ENCODE measurements around the gene SLCO3A1.

The SLCO3A1 gene

GRCh38 chr15:91872356-91873137, 19.0 kb downstream of the SLCO3A1 start:
- H2BK15ac ChIP-seq (replicated peaks; ENCODE audit: low read depth), result no peak overlapping the region
- H3K4ac ChIP-seq (ENCODE audit: low read depth, low read length), result no peak overlapping the region
- no peaks in the 10 kb centered on the region for H3K79me2 ChIP-seq (ENCODE audit: control insufficient read depth, insufficient read depth, low read length)
- no peaks in the 10 kb centered on the region for H3K79me1 ChIP-seq (ENCODE audit: low read length)
- no peak overlapping the region for H3K27ac ChIP-seq (ENCODE audit: low read depth, low read length)
- DNase-seq, result no peak
- no peak overlapping the region for H2BK120ac ChIP-seq (ENCODE audit: low read depth, low read length)
- H3K4me3 ChIP-seq (ENCODE audit: low read length), result no peak overlapping the region
- no peaks in the 10 kb centered on the region for H3K27me3 ChIP-seq (ENCODE audit: insufficient read depth, low read length, poor library complexity)
- no peak overlapping the region for H2BK5ac ChIP-seq (ENCODE audit: low read length)
- H2AK5ac ChIP-seq (ENCODE audit: low read length), result no peak overlapping the region
- H3K4me1 ChIP-seq (ENCODE audit: control insufficient read depth, low read depth, low read length), result no peaks in the 10 kb centered on the region
- WGBS (ENCODE audit: extremely low coverage, insufficient coverage, low lambda C conversion rate), result no CpG with 5 or more reads among the region's 15 CpGs
- H3K18ac ChIP-seq (ENCODE audit: low read length), result no peak overlapping the region
- H4K8ac ChIP-seq (ENCODE audit: low read depth, low read length), result no peak overlapping the region
- H3K23ac ChIP-seq (ENCODE audit: low read length), result no peak overlapping the region
- H3K9ac ChIP-seq (ENCODE audit: low read length), result no peak overlapping the region
- no peaks in the 10 kb centered on the region for H3K36me3 ChIP-seq (ENCODE audit: control insufficient read depth, insufficient read depth, low read length)
- H4K5ac ChIP-seq (ENCODE audit: low read length), result no peak overlapping the region
- no peak overlapping the region for H3K56ac ChIP-seq (ENCODE audit: low read length)
- no peak overlapping the region for H3K4me2 ChIP-seq (ENCODE audit: low read length)

GRCh38 chr15:91873138-91873536, 19.6 kb downstream of the SLCO3A1 start:
- H2BK120ac ChIP-seq (ENCODE audit: low read depth, low read length), result no peak overlapping the region
- H3K4me1 ChIP-seq (ENCODE audit: control insufficient read depth, low read depth, low read length), result no peaks in the 10 kb centered on the region
- no peak overlapping the region for H3K18ac ChIP-seq (ENCODE audit: low read length)
- no peak for DNase-seq
- no peak overlapping the region for H3K23ac ChIP-seq (ENCODE audit: low read length)
- H3K56ac ChIP-seq (ENCODE audit: low read length), result no peak overlapping the region
- WGBS (ENCODE audit: extremely low coverage, insufficient coverage, low lambda C conversion rate), result no CpG with 5 or more reads among the region's 3 CpGs
- H3K79me2 ChIP-seq (ENCODE audit: control insufficient read depth, insufficient read depth, low read length), result no peaks in the 10 kb centered on the region
- H4K8ac ChIP-seq (ENCODE audit: low read depth, low read length), result no peak overlapping the region
- no peaks in the 10 kb centered on the region for H3K79me1 ChIP-seq (ENCODE audit: low read length)
- no peak overlapping the region for H3K27ac ChIP-seq (ENCODE audit: low read depth, low read length)
- H2BK5ac ChIP-seq (ENCODE audit: low read length), result no peak overlapping the region
- H3K36me3 ChIP-seq (ENCODE audit: control insufficient read depth, insufficient read depth, low read length), result no peaks in the 10 kb centered on the region
- H3K4me2 ChIP-seq (ENCODE audit: low read length), result no peak overlapping the region
- no peak overlapping the region for H2BK15ac ChIP-seq (replicated peaks; ENCODE audit: low read depth)
- H3K4ac ChIP-seq (ENCODE audit: low read depth, low read length), result no peak overlapping the region
- no peak overlapping the region for H3K9ac ChIP-seq (ENCODE audit: low read length)
- H2AK5ac ChIP-seq (ENCODE audit: low read length), result no peak overlapping the region
- H3K4me3 ChIP-seq (ENCODE audit: low read length), result no peak overlapping the region
- H3K27me3 ChIP-seq (ENCODE audit: insufficient read depth, low read length, poor library complexity), result no peaks in the 10 kb centered on the region
- H4K5ac ChIP-seq (ENCODE audit: low read length), result no peak overlapping the region

DNA sequence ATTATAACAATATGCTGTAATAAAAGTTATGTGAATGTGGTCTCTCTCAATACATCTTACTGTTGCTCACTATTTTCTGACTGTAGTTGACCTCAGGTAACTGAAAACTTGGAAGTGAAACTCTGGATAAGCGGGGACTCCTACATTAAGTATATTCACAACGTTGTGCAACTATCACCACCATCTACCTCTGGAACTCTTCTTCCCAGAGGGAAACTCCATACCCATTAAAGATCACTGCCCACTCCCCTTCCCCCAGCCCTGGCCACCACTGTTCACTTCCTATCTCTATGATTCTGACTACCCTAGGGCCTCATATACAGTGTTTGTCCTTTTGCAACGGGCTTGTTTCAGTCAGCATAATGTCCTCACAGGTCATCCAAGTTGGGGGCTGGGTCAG, 20.7 kb downstream of the SLCO3A1 start:
- no peaks in the 10 kb centered on the region for H3K79me2 ChIP-seq (ENCODE audit: control insufficient read depth, insufficient read depth, low read length)
- no peaks in the 10 kb centered on the region for H3K79me1 ChIP-seq (ENCODE audit: low read length)
- H3K4ac ChIP-seq (ENCODE audit: low read depth, low read length), result no peak overlapping the region
- H3K56ac ChIP-seq (ENCODE audit: low read length), result no peak overlapping the region
- no peak overlapping the region for H3K4me3 ChIP-seq (ENCODE audit: low read length)
- DNase-seq, result no peak
- H3K9ac ChIP-seq (ENCODE audit: low read length), result no peak overlapping the region
- no peak overlapping the region for H2BK120ac ChIP-seq (ENCODE audit: low read depth, low read length)
- no peak overlapping the region for H4K5ac ChIP-seq (ENCODE audit: low read length)
- H3K18ac ChIP-seq (ENCODE audit: low read length), result no peak overlapping the region
- no peak overlapping the region for H2AK5ac ChIP-seq (ENCODE audit: low read length)
- no CpG with 5 or more reads among the region's 3 CpGs for WGBS (ENCODE audit: extremely low coverage, insufficient coverage, low lambda C conversion rate)
- no peak overlapping the region for H3K23ac ChIP-seq (ENCODE audit: low read length)
- no peak overlapping the region for H3K4me2 ChIP-seq (ENCODE audit: low read length)
- no peaks in the 10 kb centered on the region for H3K4me1 ChIP-seq (ENCODE audit: control insufficient read depth, low read depth, low read length)
- no peak overlapping the region for H2BK15ac ChIP-seq (replicated peaks; ENCODE audit: low read depth)
- H4K8ac ChIP-seq (ENCODE audit: low read depth, low read length), result no peak overlapping the region
- H3K27me3 ChIP-seq (ENCODE audit: insufficient read depth, low read length, poor library complexity), result no peaks in the 10 kb centered on the region
- no peak overlapping the region for H3K27ac ChIP-seq (ENCODE audit: low read depth, low read length)
- no peaks in the 10 kb centered on the region for H3K36me3 ChIP-seq (ENCODE audit: control insufficient read depth, insufficient read depth, low read length)
- H2BK5ac ChIP-seq (ENCODE audit: low read length), result no peak overlapping the region

DNA sequence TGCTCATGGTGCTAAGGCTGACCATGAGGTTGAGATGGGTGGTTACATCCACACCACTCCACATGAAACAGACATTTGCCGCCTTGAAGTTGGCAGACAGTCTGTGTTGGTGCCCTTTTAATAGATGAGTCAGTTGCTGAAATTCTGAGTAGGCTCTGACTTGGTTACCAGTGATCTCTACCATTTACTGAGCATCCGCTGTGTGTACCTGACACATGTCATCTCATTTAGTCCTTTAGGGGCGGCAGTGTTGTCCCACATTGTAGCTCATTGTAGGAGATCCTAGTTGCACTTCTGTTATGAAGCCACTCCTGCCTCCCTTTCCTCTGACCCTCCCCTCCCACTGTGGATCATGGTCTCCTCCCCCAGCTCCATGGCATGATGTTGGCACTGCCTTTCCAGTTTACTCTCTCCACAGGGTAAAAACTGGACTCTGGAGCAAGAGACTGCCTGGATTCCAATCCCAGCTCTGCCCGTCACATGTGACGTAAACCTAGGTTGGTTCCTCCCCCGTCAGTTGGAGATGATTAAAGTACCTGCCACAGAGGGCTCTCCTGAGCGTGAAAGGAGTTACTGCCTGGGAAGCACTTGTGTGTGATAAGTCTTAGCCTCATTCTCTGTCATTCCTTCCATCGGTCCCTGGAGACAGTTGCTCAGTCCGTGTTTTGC, 21.6 kb downstream of the SLCO3A1 start:
- Histone ChIP-seq H3K27me3 (ENCODE audit: insufficient read depth, low read length, poor library complexity) (no peaks in the 10 kb centered on the region), H3K4ac (ENCODE audit: low read depth, low read length) (no peak overlapping the region), H3K4me1 (ENCODE audit: control insufficient read depth, low read depth, low read length) (no peaks in the 10 kb centered on the region), H3K9ac (ENCODE audit: low read length) (no peak overlapping the region), H3K79me2 (ENCODE audit: control insufficient read depth, insufficient read depth, low read length) (no peaks in the 10 kb centered on the region), H2AK5ac (ENCODE audit: low read length) (no peak overlapping the region), H4K8ac (ENCODE audit: low read depth, low read length) (no peak overlapping the region), H3K27ac (ENCODE audit: low read depth, low read length) (no peak overlapping the region), H3K23ac (ENCODE audit: low read length) (no peak overlapping the region), H3K4me2 (ENCODE audit: low read length) (no peak overlapping the region), H3K36me3 (ENCODE audit: control insufficient read depth, insufficient read depth, low read length) (no peaks in the 10 kb centered on the region), H2BK15ac (replicated peaks; ENCODE audit: low read depth) (no peak overlapping the region), H3K4me3 (ENCODE audit: low read length) (no peak overlapping the region), H4K5ac (ENCODE audit: low read length) (no peak overlapping the region), H3K79me1 (ENCODE audit: low read length) (no peaks in the 10 kb centered on the region), H3K56ac (ENCODE audit: low read length) (no peak overlapping the region), H3K18ac (ENCODE audit: low read length) (no peak overlapping the region), H2BK5ac (ENCODE audit: low read length) (no peak overlapping the region), H2BK120ac (ENCODE audit: low read depth, low read length) (no peak overlapping the region)
- peak; percentile 49 for DNase-seq
- no CpG with 5 or more reads among the region's 9 CpGs for WGBS (ENCODE audit: extremely low coverage, insufficient coverage, low lambda C conversion rate)

DNA sequence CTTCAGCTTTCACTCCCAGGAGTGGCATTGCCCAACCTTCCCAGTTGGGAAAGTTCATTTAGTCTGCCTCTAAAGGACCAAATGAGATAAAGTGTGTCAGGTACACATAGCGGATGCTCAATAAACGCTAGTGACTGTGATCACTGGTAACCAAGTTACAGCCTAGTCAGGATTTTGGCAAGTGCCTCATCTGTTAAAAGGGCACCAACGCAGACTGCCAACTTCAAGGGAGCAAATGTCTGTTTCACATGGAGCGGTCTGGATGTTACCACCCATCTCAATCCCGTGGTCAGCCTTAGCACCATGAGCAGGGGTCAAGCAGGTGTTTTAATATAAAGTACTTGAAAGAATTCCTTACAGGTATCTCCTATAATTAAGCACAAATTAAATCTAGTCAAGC, 22.7 kb downstream of the SLCO3A1 start:
- Histone ChIP-seq H2AK5ac (ENCODE audit: low read length) (no peak overlapping the region), H3K4me3 (ENCODE audit: low read length) (no peak overlapping the region), H3K18ac (ENCODE audit: low read length) (no peak overlapping the region), H3K4me2 (ENCODE audit: low read length) (no peak overlapping the region), H3K27me3 (ENCODE audit: insufficient read depth, low read length, poor library complexity) (no peaks in the 10 kb centered on the region), H3K36me3 (ENCODE audit: control insufficient read depth, insufficient read depth, low read length) (no peaks in the 10 kb centered on the region), H2BK5ac (ENCODE audit: low read length) (no peak overlapping the region), H3K9ac (ENCODE audit: low read length) (no peak overlapping the region), H4K5ac (ENCODE audit: low read length) (no peak overlapping the region), H3K79me2 (ENCODE audit: control insufficient read depth, insufficient read depth, low read length) (no peaks in the 10 kb centered on the region), H3K27ac (ENCODE audit: low read depth, low read length) (no peak overlapping the region), H2BK120ac (ENCODE audit: low read depth, low read length) (no peak overlapping the region), H3K4me1 (ENCODE audit: control insufficient read depth, low read depth, low read length) (no peaks in the 10 kb centered on the region), H3K56ac (ENCODE audit: low read length) (no peak overlapping the region), H2BK15ac (replicated peaks; ENCODE audit: low read depth) (no peak overlapping the region), H3K4ac (ENCODE audit: low read depth, low read length) (no peak overlapping the region), H3K79me1 (ENCODE audit: low read length) (no peaks in the 10 kb centered on the region), H4K8ac (ENCODE audit: low read depth, low read length) (no peak overlapping the region), H3K23ac (ENCODE audit: low read length) (no peak overlapping the region)
- DNase-seq, result no peak
- WGBS (ENCODE audit: extremely low coverage, insufficient coverage, low lambda C conversion rate), result no CpG with 5 or more reads among the region's 5 CpGs
